Ureter (tissue), 1 donor: ENCODE data around the gene CFAP210. TPM values are rescaled to one million over a fixed set of nuclear protein-coding genes. Genes with fewer than 3 reads are reported as not detected.

ENCODE experiments used
- DNase-seq: peaks from one replicate; pipeline ENCODE4 v3.0.0-alpha.2; 2020; ENCODE audit warnings: low spot score
- total RNA-seq: library from RNA; stranded (reverse); gene quantifications from one replicate; pipeline ENCODE4 v1.2.4, GENCODE V29; 2023
- donor health status: DM: yes; HTN: yes; CAD: no.

The CFAP210 gene
- total RNA-seq, 1 donor from 2014 or later, result 0.49 TPM

DNA sequence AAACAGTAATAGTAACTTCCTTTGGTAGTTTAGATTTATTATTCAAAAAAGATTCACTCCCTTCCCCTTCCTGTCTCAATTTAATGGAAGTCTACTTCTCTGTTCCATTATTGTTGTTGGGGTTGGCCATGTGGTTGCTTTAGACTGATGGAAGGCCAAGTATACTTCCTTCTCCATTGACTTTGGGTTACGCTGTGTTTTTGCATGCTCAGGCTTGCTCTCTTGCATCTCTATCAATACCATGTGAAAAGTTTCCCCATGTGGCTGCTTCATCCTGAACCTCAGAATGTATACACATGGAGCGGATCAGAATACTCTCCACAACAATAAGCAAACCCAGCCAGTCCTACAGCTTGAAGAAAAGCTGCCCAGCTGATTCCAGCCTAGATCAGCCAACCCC lies 20.3 kb downstream of the CFAP210 start:
- no peak for DNase-seq

GRCh38 chr2:169673106-169673505 lies 21.1 kb downstream of the CFAP210 start:
- DNase-seq, result no peak

DNA sequence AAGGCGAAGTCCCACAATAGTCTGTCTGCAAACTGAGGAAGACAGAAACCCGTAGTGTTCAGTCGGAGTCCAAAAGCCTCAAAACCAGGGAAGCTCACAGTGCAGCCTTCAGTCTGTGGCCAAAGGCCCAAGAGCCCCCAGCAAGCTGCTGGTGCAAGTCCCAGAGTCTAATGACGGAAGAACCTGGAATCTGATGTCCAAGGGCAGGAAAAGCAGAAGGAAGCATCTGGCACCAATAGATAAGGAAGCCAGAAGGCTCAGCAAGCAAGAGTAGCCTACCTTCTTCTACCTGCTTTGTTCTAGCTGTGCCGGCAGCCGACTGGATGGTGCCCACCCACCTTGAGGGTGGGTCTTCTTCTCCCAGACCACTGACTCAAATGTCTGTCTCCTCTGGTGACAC lies 21.8 kb downstream of the CFAP210 start:
- DNase-seq, result no peak

DNA sequence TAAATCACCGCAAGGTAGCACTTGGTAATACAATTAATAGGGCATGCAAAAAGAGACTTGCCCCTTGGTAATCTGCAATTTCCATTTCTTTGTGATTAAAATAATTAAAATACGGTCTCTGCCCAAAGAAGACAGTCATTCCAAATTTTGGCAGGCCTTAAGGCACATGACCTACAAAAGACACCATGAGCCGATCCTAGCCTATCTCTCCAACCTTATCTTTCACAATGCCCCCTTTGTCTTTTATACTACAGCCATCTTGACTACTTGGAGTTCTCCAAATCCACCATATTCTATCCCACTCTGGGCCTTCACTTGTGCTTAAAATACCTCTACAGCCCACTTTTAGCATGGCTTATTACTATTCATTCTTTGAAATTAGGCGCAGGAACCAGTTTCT lies 23.3 kb downstream of the CFAP210 start:
- no peak for DNase-seq

DNA sequence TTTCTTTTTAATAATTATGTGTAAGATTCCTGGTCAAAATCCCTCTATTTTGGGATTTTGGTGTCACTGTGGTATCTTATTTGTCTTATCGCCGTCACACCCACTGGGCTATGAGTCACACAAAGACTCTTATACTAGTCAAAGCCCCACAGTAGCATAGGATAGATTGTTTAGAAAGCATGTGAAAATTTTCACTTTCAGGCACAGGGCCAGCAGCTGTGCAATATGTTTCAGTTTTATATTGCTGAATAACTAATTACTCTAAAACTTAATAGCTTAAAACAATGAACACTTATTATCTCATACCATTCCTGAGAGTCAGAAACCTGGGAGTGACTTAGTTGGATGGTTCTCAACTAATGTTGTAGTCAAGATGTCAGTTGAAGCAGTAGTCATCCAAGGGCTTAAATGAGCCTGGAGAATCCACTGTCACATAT lies 24.0 kb downstream of the CFAP210 start:
- no peak for DNase-seq

DNA sequence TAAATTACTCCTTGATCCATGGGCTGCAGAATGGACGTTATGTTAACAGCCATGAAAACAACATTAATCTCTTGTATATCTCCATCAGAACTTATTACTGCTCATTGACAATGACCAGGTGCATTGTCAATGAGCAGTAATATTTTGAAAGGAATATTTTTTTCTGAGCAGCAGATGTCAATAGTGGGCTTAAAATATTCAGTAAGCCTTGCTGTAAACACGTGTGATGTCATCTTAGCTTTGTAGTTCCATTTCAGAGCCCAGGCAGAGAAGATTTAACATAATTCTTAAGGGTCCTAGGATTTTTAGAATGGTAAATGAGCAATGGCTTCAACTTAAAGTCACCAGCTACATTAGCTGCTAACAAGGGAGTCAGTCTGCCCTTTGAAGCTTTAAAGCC lies 26.6 kb downstream of the CFAP210 start:
- DNase-seq, result no peak

GRCh38 chr2:169664978-169665930 lies 29.0 kb downstream of the CFAP210 start:
- no peak for DNase-seq

DNA sequence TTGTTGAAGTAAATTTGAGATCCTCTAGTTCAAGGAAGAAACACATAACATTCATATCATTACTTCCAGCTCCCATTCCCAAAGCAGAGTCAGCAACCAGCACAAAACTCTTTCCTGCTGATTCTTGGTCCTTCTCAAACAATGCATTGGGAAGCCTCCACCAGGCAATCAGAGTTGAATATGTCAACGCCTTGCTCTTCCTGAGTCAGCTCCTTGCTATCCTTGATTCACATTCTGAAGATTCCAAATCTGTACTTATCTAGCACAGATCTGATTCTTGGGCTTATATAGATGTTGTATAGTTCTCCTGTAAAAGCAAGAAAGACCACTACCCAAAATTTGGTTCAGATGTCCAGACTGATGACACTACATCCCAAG lies 29.6 kb downstream of the CFAP210 start:
- no peak for DNase-seq

- DNase-seq, result no peak
Observed at GRCh38 chr2:169663247-169663646, 31.0 kb downstream of the CFAP210 start.

DNA sequence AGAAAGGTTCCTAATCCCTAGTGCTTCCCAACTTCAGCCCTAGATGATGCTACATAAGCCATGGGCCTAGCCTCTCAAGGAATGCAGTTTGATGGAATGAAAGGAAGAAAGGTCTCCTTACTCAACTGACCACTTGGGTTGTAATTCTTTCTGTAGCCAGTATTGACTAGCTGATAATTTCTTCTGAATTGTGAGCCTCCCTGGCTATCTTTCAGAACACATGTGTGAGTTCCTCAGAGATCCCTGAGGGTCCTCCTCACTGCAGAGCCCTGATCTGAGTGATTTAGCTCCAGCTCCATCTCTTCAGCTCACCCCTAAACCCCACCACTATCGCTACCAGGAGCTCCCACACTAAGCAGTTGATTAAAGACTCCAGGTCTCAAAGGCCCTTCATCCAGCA lies 31.5 kb downstream of the CFAP210 start:
- no peak for DNase-seq

DNA sequence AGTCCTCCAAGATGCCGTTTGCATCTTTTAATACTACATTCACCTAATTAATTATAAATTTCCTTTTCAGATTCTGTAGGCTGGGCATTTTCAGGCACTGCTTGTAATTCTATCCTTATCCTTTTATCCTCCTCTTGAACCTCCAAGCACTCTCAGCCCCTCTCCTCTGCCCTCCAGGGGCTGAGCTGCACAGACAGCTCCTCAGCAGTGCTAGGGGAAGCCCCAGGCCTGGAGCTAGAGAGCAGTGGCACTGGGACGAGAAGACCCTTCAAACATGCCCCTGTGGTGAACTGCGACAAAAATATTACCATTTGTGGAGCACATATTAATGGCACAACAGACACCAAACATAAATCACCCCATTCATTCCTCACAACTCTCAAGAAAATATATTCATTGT lies 32.9 kb downstream of the CFAP210 start:
- DNase-seq, result no peak

- no peak for DNase-seq
Observed at GRCh38 chr2:169659320-169659719, 34.9 kb downstream of the CFAP210 start.

- no peak for DNase-seq
Observed at GRCh38 chr2:169658877-169659276, 35.3 kb downstream of the CFAP210 start.

DNA sequence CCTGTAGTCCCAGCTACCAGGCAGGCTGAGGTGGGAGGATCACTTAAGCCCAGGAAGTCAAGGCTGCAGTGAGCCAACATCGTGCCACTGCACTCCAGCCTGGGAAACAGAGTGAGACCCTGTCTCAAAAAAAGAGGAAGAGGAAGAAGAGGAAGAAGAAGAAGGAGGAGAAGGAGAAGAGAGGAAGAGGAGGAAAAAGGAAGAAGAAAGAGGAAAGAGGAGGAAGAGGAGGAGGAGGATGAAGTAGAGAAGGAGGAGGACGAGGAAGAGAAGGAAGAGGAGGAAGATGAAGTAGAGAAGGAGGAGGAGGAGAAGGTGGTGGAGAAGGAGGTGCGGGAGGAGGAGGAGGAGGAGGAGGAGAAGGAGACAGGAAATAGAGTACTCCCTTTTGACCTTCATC lies 38.0 kb downstream of the CFAP210 start:
- DNase-seq, result no peak

DNA sequence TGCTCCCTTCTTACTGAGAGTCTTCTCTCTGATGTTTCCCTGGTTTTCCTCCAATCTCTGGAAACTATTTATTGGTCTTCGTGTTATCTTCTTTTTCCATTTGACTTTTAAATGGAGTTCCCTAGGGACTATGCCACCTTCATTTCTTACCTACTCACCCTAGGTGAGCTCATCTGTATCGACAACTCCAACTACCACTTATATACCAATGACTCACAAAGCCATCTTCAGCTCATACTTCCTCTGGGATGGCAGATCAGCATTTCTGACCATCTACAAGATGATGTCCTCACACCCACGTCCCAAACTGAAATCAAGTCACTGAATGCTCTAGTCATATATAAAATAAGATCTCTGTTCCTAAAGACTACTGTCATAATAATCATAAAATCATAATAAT lies 40.6 kb downstream of the CFAP210 start:
- DNase-seq, result no peak

DNA sequence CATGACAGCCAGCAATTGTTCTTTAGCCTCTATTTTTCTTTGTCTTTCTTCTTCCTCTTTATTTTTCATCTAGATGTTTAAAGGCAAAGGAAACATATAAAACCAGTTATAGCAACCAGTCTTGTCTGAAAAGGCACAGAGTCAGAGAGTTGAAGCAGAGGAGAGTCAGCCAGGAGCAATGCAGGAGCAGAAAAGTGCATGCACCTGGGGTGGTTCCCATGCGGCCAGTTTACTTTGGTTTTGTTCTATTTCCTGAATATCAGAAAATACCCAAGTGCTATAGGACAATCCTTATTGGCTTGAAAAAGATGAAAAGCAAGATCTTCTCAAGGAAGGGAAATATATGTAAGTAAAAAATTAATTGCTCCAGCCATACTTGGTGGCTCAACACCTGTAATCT lies 44.9 kb downstream of the CFAP210 start:
- no peak for DNase-seq

DNA sequence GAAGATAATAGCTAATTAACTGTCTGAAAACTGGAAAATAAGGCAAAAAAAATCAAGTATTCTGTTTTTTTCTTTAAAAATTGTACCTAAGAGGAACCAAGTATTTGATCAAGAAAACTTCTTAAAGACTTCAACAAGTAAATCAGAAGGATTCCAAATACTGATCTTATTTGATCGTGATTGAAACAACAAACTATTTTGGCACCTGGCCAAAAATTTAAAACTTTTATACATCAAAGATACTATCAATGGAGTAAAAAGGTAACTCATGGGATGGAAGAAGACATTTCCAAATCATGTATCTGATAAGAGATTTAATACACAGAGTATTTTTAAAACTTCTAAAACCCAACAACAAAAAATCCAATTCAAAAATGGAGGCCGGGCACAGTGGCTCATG lies 46.7 kb downstream of the CFAP210 start:
- no peak for DNase-seq

GRCh38 chr2:169644173-169644572 lies 50.0 kb downstream of the CFAP210 start:
- DNase-seq, result no peak

GRCh38 chr2:169641464-169641863 lies 52.7 kb downstream of the CFAP210 start:
- DNase-seq, result no peak

GRCh38 chr2:169640104-169640503 lies 54.1 kb downstream of the CFAP210 start:
- no peak for DNase-seq

DNA sequence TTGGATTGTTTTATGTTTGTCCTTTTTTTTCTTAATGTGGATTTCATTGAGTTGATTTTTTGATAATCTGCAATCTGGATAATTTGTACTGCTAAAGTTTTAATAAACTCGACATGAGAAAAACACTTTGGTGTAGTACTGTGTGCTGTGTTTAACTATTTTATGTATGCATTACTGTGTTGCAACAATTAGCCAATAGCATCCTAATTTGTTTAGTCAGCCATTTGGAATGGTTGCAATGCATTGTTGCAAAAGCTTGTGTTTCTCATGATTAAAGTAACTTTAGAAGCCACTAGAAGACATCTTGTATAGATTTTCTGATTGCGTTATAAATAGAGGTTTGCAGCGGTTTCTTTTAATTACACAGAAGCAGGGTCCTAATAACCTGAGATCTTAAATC lies 56.6 kb downstream of the CFAP210 start:
- DNase-seq, result no peak

DNA sequence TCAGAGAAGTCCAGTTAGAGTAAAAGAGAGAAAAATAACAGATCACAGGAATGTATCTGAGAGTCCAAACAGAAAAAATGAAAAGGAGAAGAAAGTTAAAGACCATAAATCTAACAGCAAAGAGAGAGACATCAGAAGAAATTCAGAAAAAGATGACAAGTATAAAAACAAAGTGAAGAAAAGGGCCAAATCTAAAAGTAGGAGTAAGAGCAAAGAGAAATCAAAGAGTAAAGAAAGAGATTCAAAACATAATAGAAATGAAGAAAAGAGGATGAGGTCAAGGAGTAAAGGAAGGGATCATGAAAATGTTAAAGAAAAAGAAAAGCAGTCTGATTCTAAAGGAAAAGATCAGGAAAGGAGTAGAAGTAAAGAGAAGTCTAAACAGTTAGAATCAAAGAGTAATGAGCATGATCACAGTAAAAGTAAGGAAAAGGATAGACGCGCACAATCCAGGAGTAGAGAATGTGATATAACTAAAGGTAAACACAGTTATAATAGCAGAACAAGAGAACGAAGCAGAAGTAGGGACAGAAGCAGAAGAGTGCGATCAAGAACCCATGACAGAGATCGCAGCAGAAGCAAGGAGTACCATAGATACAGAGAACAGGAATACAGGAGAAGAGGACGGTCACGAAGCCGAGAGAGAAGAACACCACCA lies 57.6 kb downstream of the CFAP210 start:
- no peak for DNase-seq

DNA sequence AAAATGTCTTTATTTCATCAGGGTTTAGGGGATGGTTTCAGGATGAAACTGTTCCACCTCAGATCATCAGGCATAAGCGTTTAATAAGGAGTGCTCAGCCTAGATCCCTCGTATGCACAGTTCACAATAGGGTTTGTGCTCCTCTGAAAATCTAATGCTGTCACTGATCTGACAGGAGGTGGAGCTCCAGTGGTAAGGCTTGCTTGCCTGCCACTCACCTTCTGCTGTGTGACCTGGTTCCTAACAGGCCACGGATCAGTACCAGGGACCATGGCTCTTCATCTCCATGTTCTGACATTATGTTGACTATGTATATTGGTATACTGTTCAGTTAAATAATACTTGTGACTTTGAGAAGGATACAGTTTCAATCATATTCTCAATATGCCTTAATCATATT lies 68.4 kb downstream of the CFAP210 start:
- no peak for DNase-seq
